ENCODE data around the gene EXOC6B. TPM values are rescaled to one million over a fixed set of nuclear protein-coding genes. Genes with fewer than 3 reads are reported as not detected.

Gene EXOC6B
- total RNA-seq, 2 donors from 2014 or later = 11.7 to 12.9 TPM

GRCh38 chr2:72235497-72236415 lies 590.1 kb downstream of the EXOC6B start:
- Histone ChIP-seq H3K36me3 (replicated peaks in 1 of 2; ENCODE audit: insufficient read depth in 1 of 2, low read depth in 2 of 2) (no peaks in the 10 kb centered on the region), H3K27ac (no peak overlapping the region), H3K27me3 (no peaks in the 10 kb centered on the region), H3K9me3 (no peaks in the 10 kb centered on the region), H3K4me3 (no peak overlapping the region), H3K4me1 (no peaks in the 10 kb centered on the region)
- no peak for ATAC-seq
- TF ChIP-seq POLR2A (IDR thresholded peaks at IDR 0.05) (no peak), CTCF (IDR thresholded peaks at IDR 0.05) (no peak)
- no peak for DNase-seq
- WGBS, 2 donors = 94 to 99% methylated on average over 5 of the region's 5 CpGs
- intact Hi-C loops (cut with DNase I) = no loop called here

- H3K9me3 ChIP-seq = no peaks in the 10 kb centered on the region
- TF ChIP-seq CTCF (IDR thresholded peaks at IDR 0.05) (no peak), POLR2A (IDR thresholded peaks at IDR 0.05) (no peak)
- ATAC-seq (no peak), DNase-seq (no peak)
- H3K4me3 ChIP-seq = no peak overlapping the region
- intact Hi-C loops (cut with DNase I) = no loop called here
- H3K27me3 ChIP-seq = no peaks in the 10 kb centered on the region
- WGBS, 2 donors = 82 to 87% methylated on average over 2 of the region's 2 CpGs
- no peaks in the 10 kb centered on the region for H3K36me3 ChIP-seq (replicated peaks in 1 of 2; ENCODE audit: insufficient read depth in 1 of 2, low read depth in 2 of 2)
- no peak overlapping the region for H3K27ac ChIP-seq
- no peaks in the 10 kb centered on the region for H3K4me1 ChIP-seq
These were observed 592.6 kb downstream of the EXOC6B start for GRCh38 chr2:72233211-72233610.

- H3K27ac ChIP-seq = no peak overlapping the region
- no peaks in the 10 kb centered on the region for H3K36me3 ChIP-seq (replicated peaks in 1 of 2; ENCODE audit: insufficient read depth in 1 of 2, low read depth in 2 of 2)
- no peaks in the 10 kb centered on the region for H3K4me1 ChIP-seq
- H3K27me3 ChIP-seq = no peaks in the 10 kb centered on the region
- DNase-seq (no peak), ATAC-seq (no peak)
- no peak overlapping the region for H3K4me3 ChIP-seq
- intact Hi-C loops (cut with DNase I) = no loop called here
- 61 to 75% methylated on average over 3 of the region's 3 CpGs for WGBS, 2 donors
- no peak for TF ChIP-seq POLR2A (IDR thresholded peaks at IDR 0.05)
- no peak for TF ChIP-seq CTCF (IDR thresholded peaks at IDR 0.05)
- H3K9me3 ChIP-seq = no peaks in the 10 kb centered on the region
These were observed 602.8 kb downstream of the EXOC6B start for GRCh38 chr2:72222829-72223564.

- TF ChIP-seq POLR2A (IDR thresholded peaks at IDR 0.05) (no peak), CTCF (IDR thresholded peaks at IDR 0.05) (no peak)
- Histone ChIP-seq H3K27me3 (no peaks in the 10 kb centered on the region), H3K9me3 (no peaks in the 10 kb centered on the region), H3K27ac (no peak overlapping the region), H3K4me1 (no peaks in the 10 kb centered on the region), H3K36me3 (replicated peaks in 1 of 2; ENCODE audit: insufficient read depth in 1 of 2, low read depth in 2 of 2) (no peaks in the 10 kb centered on the region), H3K4me3 (no peak overlapping the region)
- ATAC-seq (no peak), DNase-seq (no peak)
- intact Hi-C loops (cut with DNase I) = no loop called here
- WGBS, 2 donors = 65 to 66% methylated on average over 2 of the region's 2 CpGs
These were observed 605.7 kb downstream of the EXOC6B start for GRCh38 chr2:72220170-72220569.

Data from body of pancreas (tissue), 4 donors.